Thyroid gland (tissue), 4 donors: ENCODE results near the gene SRP54.
"Not testable (repeated sequence)": the region's sequence is repeated elsewhere in the genome, so short reads cannot be mapped to it uniquely, and the experiment has no call there.

Experiments used
- POLR2A ChIP-seq, 2 donors: fragments of 450-650 bp; IDR thresholded peaks; one replicate each; pipeline ENCODE4 v1.6.1; 2017; ENCODE audit warnings: antibody characterized with exemption in 2 of 2, mild to moderate bottlenecking in 2 of 2, moderate library complexity in 1 of 2
- TF ChIP-seq, protein P1 (sequence below), 6 experiments: fragments of 200-600 bp in 3 of 6; fragments of 450-650 bp in 3 of 6; sonication (generic) in 3 of 6; IDR thresholded peaks; one replicate each; pipeline ENCODE4 v1.5.1; 2016 to 2019; ENCODE audit warnings: antibody characterized with exemption in 6 of 6, mild to moderate bottlenecking in 2 of 6, inconsistent platforms in 1 of 6, moderate library complexity in 1 of 6

DNA sequence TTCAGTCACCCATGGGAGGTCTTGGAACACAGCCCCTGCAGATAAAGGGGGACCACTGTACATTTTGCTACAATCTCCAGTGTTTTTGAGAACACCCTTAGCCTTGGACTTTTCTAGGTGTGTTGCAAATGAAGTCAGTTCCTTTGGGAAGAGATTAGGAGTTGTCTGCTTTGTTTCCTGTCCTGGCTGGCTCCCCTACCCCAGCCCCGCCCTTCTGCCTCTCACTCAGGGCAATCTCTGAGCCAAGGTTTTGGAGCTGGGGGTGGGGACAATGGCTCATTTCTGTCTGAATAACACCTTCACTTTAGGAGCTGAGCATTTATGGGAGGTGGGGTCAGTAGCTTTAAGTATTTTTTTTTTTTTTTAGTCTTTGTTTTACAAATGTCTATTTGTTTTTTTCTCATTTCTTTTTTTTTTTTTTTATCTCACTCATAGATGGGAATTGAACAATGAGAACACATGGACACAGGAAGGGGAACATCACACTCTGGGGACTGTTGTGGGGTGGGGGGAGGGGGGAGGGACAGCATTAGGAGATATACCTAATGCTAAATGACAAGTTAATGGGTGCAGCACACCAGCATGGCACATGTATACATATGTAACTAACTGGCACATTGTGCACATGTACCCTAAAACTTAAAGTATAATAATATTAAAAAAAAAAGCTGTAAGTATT is 78.5 kb downstream of the SRP54 start:
- not testable (repeated sequence) for TF ChIP-seq POLR2A (IDR thresholded peaks at IDR 0.05)
- TF ChIP-seq, protein P1, sequence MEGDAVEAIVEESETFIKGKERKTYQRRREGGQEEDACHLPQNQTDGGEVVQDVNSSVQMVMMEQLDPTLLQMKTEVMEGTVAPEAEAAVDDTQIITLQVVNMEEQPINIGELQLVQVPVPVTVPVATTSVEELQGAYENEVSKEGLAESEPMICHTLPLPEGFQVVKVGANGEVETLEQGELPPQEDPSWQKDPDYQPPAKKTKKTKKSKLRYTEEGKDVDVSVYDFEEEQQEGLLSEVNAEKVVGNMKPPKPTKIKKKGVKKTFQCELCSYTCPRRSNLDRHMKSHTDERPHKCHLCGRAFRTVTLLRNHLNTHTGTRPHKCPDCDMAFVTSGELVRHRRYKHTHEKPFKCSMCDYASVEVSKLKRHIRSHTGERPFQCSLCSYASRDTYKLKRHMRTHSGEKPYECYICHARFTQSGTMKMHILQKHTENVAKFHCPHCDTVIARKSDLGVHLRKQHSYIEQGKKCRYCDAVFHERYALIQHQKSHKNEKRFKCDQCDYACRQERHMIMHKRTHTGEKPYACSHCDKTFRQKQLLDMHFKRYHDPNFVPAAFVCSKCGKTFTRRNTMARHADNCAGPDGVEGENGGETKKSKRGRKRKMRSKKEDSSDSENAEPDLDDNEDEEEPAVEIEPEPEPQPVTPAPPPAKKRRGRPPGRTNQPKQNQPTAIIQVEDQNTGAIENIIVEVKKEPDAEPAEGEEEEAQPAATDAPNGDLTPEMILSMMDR (IDR thresholded peaks at IDR 0.05), result not testable (repeated sequence)
